HG03060 (cell line): Measurements from ENCODE around the gene PRXL2B.
"Not testable (repeated sequence)": the region's sequence is repeated elsewhere in the genome, so short reads cannot be mapped to it uniquely, and the experiment has no call there.

Source experiments
- ATAC-seq: cut with Tn5 transposase; IDR thresholded peaks from one replicate; pipeline ENCODE4 v1.9.1; 2021; ENCODE audit warnings: low read depth, moderate number of reproducible peaks; ENCODE audit not compliant: unreplicated experiment

The PRXL2B gene

DNA sequence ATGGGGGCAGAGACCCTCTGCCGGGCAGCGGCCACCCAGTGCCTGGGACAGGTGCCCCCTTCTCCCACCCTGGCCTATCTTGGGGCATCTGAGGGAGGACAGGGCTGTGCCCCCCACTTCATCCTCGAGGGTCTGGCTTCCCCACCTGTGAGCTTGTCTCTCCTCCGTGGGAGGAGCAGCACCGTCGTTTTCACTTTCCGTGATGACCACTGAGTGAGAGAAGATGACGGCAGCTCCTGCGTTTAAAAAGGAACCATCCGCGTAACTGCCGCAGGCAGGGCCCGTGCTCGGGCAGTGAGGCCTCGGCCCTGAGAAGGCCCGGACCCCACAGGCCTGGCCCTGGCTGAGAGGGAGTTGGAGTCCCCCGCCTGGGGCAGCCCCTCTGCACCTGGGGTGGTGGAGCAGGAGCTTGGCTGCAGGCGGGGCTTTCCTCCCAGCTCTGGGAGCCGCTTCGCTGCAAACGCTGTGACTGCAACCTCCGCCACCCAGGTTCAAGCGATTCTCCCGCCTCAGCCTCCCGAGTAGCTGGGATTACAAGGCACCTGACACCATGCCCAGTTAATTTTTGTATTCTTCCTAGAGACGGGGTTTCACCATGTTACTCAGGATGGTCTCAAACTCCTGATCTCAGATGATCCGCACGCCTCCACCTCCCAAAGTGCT is 37.1 kb upstream of the PRXL2B start:
- not testable (repeated sequence) for ATAC-seq

DNA sequence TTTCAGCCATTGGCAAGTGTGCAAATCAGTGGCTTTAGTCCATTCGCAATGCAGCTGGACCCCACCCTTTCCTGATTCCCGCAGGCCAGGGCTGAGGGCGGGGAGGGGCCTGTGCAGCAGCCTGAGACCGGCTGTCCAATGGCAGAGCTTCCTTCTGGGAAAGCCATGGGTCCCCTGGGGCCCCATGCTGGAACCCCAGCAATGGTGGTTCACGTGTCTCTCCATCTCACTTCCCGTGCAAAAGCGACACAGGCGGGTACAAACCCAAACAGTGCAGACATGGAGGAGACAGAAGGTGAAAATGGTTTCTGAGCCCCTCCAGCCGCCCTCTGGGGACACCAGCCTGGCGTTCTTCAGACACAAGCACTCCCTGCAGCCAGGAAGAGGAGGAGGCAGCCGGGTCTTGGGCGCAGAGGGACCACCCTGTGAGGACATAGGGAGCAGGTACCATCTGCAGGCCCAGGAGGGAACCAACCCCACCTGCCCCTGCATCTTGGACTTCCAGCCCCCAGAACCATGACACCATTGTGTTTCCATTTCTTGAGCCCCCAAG is 36.2 kb upstream of the PRXL2B start:
- ATAC-seq: not testable (repeated sequence)

DNA sequence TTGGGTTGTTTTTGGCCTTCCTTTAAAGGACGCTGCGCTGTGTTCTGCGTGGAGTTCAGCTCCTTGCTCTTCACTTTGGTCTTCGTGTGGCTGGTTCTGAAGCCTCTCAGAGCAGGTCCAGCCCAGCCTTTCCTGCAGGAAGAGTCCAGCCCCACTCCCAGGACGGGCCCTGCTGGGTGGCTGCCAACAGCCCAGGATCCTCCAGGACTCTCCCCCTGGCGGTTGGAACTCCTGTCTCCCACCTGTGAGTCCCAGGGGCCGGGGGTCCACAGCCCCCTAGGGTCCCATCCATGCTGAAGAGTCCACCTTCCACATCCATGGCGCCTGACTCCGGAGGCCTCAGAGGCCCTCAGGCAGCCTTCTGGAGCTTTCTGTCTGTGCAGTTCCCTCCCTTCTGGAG is 35.0 kb upstream of the PRXL2B start:
- not testable (repeated sequence) for ATAC-seq

DNA sequence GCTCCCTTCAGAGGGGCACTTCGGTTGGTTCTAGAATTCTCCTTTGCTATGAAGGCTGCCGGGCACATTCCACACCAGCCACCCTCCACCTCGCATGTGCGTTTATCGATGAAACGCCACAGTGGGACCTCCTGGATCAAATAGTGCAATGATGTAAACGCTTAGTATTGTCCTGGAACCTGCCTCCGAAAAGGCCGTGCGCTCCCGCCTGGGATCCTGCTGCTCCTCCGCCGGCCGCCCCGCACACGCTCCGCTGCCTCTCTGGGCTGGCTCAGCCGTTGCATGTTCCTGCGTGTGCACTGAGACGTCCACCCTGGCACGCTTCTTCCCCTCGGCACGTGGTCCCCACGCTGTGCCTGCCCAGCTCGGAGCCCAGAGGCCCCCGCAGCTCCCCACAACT is 34.4 kb upstream of the PRXL2B start:
- no peak for ATAC-seq

DNA sequence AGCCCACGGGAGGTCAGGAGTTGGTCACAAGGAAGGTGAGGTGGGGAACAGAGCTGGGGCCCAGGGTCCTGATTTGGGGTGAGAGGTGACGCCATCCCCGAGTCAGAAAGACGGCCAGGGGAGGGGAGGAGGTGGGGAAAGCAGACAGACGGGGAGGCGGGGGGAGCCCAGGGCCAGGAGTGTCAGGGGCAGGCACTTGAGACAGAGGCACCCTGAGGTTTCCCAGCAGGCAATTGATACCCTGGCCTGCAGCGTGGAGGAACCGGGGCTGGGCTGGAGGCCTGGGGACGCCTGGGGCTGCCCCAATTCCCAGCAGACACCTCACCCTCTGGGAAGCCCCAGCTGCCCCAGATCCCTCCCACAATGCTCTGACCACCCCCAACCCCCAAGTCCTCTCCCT is 33.5 kb upstream of the PRXL2B start:
- ATAC-seq: not testable (repeated sequence)

DNA sequence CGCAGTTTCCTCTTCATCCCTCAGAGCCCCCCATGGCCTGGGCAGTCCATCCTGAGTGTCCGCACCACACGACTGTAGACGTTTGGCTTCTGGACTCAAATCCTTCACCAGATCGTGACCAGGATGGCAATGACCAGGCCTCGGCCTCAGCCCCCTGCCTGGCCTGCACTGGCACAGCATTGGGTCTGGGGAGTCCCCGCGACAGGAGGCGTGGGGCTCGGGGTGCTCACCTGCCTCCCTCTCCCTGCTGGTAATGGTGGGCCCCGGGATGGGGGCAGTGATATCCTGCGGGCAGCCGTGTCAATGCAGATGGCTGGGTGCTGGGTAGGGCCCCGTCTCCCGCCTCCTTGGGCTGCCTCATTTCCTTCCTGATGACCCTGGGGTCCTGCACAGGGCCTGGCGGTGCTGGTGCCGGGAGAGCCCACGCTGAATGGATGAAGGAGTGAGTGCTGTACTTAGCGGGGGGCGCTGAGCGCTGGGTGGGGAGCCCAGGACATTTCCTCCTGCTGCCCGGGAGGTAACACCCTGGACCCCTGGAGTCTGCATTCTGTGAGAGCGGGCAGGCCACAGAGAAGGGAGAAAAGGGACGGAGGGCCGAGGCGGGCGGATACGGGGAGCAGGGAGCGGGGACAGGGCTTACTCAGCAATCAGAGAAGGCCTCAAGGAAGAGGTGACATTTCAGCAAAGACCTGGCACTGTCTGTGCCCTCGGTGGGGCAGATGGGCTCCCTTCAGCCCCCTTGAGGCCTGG is 32.5 kb upstream of the PRXL2B start:
- no peak for ATAC-seq

DNA sequence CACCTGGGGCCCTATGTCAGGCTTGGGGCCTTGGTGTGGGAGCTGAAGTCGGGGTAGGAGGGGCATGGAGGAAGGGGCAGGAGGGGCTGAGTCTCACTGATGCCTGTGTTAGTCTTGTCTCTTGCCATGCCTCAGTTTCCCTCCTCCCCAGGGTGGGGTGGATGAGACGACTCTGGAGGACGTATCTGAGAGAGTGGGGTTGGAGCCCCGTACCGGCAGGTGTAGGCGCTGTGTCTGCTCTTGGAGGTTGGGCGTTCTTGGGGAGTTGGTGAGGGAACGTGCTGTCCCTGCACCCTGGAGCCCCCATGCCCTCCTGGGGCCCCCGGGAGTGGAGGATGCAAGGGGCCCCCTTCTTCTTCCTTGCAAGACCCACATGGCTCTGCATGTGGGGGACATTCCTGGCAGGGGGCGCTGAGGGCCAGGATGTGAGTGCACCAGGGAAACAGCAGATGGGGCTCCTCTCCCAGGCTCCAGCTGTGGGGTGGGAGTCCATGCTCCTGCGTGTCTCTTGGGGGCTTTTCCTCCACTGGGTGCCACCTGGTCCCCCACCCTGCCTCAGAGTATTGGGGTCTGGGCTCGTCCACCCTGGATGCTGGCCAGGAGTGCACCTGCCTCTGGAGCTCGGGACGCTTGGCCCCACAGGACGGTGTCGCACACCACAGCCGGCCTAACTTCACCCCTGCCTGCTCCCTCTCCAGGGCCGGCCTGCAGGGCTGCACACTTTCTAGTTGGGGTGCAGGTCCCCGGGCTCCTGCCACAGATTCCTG is 31.8 kb upstream of the PRXL2B start:
- no peak for ATAC-seq

DNA sequence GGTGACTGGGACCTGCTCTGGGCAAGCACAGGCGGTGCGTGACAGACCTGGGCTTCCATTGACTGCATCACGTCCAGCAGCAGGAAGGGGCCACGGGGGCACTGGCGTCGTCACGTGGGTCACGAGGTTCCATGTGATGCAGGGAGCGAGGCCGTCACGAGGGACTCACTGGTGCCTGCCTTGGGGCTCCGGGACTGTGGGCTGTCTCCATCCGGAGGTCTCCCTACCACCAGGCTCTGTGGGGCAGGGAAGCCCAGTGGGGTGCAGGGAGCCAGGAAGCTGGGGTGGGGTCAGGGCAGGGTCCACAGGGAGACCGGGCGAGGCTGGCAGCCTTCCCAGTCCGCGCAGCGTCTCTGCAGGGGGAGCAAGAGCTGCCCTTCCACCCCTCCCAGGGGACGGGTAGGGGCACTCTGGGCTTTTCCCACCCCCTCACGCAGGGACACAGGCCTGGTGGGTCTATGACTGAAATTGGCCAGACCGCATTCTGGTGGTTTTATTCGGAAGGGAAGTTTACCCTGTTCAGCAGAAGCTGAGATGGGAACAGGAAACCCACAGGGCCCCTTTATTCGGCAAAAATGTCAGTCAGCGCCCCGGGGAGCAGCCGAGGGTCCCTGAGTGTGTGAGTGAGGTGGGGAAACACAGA is 30.8 kb upstream of the PRXL2B start:
- ATAC-seq: no peak

DNA sequence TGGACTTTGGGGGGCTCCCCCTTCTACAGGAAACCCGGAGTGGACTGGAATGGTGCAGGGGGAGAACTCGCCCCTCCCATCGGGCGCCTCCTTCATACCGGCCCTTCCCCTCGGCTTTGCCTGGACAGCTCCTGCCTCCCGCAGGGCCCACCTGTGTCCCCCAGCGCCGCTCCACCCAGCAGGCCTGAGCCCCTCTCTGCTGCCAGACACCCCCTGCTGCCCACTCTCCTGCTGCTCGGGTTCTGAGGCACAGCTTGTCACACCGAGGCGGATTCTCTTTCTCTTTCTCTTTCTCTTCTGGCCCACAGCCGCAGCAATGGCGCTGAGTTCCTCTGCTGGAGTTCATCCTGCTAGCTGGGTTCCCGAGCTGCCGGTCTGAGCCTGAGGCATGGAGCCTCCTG is 30.3 kb upstream of the PRXL2B start, which contains the start of gene TNFRSF14:
TSS of gene TNFRSF14 (plus strand) at position 95 of the 401 bp plus-strand sequence. CDS start at position 389, 294 bp downstream.
- ATAC-seq: no peak

DNA sequence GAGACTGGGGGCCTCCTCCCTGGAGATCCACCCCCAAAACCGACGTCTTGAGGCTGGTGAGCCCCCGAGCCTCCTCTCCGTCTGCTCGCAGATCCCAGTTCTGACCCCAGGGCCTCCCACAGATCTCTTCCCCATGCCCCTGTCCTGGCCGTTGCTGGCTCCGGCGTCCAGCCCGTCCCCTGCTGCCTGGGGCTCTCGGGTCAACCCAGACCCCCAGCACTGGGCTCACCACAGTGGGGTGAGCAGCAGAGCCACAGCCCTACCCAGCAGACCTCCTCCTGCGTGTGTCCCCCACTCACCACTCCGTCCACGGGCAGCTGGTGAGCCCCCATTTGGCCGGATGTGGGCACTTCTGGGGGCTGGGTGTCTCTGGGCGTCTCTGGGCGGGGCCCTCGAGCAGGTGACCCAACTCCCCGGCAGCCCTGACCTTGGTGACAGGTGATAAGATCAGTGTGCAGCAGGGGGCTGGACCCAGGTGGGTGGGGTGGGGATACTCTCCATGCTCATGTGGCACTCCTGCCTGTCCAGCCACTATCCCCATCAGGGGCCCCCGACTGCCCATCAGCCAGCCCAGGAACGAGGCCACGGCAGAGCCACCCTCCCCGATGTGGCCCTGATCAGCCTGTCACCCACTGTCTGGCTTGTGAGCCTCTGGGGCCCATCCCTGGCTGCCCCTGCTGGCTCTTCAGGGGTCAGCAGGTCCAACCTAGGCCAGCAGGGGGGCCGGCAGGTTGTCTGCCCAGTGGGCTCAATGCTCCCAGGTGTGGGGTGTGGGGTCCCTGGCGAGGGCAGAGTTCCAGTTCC is 29.7 kb upstream of the PRXL2B start:
- ATAC-seq: no peak

DNA sequence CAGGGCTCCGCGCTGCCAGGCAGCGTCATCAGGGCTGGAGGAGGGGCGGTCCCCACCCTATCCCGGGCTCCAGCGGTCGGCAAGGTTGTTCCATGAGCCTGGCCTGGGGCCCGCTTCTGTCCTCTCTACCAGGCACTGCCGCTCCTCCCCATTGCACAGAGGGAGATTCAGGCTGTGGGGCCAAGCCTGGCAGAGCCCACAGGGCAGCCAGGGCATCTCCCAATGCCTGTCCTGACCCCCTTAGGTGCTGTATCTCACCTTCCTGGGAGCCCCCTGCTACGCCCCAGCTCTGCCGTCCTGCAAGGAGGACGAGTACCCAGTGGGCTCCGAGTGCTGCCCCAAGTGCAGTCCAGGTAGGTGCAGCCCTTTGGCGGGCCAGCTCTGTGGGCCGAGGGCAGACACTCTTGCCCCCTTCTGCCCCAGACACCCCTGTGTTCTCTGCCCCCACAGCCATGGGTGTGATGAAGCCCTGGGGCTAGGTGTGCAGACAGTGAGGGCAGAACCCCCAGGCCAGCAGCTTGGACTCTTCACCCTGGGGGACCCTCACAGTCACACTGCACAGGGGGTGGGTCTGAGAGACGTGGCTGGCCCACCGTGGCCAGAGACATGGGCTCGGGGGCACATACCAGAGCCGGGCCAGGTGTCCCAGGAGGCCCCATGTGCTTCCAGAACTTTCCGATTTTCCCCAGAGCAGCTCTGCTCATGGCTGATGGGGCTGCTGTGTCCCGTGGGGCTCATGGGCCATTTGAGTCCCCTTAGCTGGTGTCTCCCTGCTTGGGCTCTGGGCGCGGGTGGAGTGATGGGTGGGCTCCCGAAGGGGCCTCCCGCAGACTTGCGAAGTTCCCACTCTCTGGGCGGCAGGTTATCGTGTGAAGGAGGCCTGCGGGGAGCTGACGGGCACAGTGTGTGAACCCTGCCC is 28.8 kb upstream of the PRXL2B start:
- ATAC-seq: no peak

DNA sequence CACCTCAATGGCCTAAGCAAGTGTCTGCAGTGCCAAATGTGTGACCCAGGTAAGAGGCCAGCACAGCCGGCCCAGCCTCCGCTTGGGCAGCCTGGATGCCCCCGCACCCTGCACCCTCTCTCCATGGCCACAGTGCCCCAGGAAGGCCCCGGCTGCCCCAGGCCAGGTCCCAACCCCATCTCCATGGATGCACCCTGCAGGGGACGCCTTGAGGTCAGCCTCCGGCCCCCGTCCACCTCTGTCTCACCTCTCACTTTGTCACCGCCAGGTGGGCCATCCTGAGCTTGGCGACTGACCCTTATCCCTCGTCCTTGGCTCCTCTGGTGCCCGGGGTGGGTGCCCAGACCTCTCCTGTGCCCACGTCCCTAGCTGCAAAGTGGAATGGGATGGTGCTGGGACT is 28.2 kb upstream of the PRXL2B start:
- no peak for ATAC-seq

DNA sequence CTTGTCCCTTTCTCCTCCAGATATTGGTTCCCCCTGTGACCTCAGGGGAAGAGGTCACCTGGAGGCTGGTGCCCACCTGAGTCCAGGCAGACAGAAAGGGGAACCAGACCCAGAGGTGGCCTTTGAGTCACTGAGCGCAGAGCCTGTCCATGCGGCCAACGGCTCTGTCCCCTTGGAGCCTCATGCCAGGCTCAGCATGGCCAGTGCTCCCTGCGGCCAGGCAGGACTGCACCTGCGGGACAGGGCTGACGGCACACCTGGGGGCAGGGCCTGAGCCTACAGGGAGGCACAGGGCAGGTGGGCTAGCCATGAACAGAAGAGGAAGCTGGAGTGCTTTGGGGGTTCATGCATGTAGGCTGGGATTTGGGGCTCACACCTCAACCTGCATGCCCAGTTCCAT is 27.7 kb upstream of the PRXL2B start:
- no peak for ATAC-seq

DNA sequence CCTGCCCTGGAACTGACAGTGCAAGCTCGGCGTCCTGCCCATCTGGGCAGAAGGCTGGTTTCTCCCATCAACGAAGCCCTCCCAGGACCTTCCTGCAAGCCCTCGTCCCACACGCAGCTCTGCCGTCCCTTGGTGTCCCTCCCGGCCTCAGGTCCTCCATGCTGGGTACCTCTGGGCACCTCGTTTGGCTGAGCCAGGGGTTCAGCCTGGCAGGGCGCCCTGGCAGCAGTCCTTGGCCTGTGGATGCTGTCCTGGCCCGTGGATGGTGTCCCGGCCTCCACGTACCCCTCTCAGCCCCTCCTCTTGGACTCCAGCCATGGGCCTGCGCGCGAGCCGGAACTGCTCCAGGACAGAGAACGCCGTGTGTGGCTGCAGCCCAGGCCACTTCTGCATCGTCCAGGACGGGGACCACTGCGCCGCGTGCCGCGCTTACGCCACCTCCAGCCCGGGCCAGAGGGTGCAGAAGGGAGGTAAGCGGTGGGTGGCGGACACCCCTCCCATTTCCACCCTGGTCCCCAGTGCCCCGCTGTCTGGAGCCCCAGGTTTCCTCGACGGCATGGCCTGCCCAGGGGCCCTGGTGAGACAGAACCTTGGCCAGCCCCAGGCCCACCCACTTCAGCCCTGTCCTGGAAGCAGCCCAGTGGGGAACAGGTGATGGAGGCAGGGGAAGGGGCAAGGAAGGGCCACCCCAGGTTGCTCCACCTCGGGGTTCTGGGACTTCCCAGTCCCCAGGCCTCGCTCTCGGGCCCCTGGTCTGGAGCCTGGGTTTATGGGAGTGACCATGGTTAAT is 26.9 kb upstream of the PRXL2B start:
- ATAC-seq: no peak

DNA sequence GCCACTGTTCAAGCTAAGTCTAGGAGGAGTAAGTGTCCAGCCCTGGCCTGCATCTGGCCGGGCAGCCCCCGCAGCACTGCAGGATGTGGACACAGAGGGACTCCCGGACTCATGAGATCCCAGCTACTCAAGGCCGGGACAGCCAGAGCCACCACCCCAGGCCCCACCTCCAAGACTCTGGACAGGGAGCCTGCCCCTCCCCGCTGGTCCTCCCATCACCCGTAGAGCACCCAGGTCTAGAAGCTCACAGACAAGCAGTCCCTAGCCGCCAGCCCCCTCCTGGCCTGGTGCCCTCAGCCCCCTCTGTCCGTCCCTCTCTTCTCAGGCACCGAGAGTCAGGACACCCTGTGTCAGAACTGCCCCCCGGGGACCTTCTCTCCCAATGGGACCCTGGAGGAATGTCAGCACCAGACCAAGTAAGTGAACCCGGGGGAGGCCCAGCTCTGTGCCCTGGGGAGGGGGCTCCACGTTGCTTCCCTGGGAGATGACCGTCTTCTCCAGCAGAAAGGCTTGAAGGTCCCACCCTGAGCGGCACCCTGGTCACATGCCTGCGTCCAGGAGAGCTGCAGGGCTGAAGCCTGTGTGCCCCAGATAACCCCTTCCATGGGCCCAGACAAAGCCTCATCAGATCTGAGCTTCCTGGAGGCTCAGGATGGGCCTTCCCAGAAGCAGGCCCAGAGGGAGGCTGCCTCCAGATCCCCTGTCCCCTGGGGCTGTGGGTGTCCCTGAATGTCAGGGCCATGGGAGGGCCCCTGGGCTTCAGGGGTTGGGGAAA is 26.1 kb upstream of the PRXL2B start:
- ATAC-seq: no peak

DNA sequence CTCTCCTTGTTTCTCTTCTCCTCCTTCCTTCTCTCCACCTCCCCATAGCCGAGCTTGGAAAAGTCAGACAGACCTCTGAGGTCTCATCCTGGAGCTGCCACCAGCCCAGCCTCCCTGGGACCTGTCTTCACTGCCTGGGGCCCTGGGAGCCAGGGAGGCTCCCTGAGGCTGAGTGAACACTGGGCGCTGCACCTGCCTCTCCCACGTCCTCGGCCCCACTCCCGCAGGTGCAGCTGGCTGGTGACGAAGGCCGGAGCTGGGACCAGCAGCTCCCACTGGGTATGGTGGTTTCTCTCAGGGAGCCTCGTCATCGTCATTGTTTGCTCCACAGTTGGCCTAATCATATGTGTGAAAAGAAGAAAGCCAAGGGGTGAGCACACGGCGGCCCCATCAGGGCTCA is 25.1 kb upstream of the PRXL2B start:
- no peak for ATAC-seq
